Measurements from ENCODE around the gene C17orf100.

GRCh38 chr17:6623941-6624340 lies 27.6 kb upstream of the C17orf100 start:
- TF ChIP-seq, protein P1, sequence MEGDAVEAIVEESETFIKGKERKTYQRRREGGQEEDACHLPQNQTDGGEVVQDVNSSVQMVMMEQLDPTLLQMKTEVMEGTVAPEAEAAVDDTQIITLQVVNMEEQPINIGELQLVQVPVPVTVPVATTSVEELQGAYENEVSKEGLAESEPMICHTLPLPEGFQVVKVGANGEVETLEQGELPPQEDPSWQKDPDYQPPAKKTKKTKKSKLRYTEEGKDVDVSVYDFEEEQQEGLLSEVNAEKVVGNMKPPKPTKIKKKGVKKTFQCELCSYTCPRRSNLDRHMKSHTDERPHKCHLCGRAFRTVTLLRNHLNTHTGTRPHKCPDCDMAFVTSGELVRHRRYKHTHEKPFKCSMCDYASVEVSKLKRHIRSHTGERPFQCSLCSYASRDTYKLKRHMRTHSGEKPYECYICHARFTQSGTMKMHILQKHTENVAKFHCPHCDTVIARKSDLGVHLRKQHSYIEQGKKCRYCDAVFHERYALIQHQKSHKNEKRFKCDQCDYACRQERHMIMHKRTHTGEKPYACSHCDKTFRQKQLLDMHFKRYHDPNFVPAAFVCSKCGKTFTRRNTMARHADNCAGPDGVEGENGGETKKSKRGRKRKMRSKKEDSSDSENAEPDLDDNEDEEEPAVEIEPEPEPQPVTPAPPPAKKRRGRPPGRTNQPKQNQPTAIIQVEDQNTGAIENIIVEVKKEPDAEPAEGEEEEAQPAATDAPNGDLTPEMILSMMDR (IDR thresholded peaks at IDR 0.05; ENCODE audit: low read length), result no peak
- no peak for TF ChIP-seq EZH2 (optimal IDR thresholded peaks at IDR 0.05; ENCODE audit: low read depth, low read length)
- TF ChIP-seq EZH2phosphoT487 (IDR thresholded peaks at IDR 0.05; ENCODE audit: low read length), result no peak

Measured in MM.1S (cell line).